HG03060 (cell line): Measurements from ENCODE around the gene CREBRF.
"Not testable (repeated sequence)": the region's sequence is repeated elsewhere in the genome, so short reads cannot be mapped to it uniquely, and the experiment has no call there.

Experiments used
- ATAC-seq: cut with Tn5 transposase; IDR thresholded peaks from one replicate; pipeline ENCODE4 v1.9.1; 2021; ENCODE audit warnings: low read depth, moderate number of reproducible peaks; ENCODE audit not compliant: unreplicated experiment

The CREBRF gene

DNA sequence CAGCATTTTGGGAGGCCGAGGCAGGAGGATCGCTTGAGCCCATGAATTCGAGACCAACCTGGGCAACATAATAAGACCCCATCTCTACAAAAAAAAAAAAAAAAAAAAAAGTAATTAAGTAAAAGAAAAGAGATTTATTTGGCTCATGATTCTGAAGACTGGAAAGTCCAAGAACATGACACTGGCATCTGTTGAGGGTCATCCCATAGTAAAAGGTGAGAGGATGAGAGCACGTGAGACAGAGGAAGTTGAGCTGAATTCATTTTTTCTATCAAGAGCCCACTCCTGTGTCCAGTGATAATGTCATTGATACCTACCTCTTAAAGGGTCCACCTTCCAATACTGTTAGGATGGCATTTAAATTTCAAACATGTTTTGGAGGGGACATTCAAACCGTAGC is 19.8 kb downstream of the CREBRF start:
- ATAC-seq: no peak

DNA sequence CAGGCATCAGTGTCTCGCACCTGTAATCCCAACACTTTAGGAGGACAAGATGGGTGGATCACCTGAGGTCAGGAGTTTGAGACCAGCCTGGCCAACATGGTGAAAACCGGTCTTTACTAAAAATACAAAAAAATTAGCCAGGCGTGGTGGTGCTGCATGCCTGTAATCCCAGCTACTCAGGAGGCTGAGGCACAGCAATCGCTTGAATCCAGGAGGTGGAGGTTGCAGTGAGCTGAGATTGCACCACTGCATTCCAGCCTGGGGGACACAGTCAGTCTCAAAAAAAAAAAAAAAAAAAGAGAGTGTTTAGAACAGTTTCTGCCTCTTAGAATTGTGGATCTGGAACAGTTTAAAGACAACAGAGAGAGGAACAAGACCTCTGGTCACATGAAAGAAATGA is 20.3 kb downstream of the CREBRF start:
- ATAC-seq: not testable (repeated sequence)

DNA sequence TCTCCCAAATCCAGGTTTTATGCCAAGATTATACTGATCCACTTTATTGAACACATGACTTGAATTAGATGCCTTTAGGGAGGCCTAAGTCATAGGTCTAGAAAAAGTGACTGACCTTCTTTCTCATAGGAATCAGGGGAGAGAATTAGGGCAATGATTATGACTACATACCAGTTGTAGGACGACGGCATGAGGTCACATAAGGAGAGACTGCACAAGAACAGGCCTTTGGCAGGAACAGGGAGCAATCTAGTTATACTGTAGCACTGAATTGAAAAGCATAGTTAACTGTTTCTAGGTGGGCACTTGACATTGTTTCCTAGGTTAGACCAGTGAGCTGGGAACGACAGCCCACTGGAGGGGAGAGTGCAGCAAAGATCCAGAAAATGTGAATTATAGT is 22.7 kb downstream of the CREBRF start:
- ATAC-seq: no peak

DNA sequence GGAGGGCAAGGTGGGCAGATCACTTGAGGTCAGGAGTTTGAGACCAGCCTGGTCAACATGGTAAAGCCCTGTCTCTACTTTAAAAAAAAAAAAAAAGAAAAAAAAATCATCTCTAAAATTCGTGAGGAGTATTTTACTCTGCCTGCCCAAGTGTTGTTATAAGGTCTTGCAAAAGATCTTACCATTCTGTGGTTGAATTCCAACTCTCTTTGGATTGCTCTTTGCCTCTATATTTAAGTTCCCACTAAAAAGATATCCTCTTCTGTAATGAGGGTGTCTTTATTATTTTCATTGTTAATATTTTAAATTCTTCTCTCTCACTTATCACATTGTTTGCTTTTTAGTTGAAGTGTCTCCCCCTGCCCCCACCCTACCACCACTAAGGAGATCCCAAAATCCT is 33.4 kb downstream of the CREBRF start:
- no peak for ATAC-seq

DNA sequence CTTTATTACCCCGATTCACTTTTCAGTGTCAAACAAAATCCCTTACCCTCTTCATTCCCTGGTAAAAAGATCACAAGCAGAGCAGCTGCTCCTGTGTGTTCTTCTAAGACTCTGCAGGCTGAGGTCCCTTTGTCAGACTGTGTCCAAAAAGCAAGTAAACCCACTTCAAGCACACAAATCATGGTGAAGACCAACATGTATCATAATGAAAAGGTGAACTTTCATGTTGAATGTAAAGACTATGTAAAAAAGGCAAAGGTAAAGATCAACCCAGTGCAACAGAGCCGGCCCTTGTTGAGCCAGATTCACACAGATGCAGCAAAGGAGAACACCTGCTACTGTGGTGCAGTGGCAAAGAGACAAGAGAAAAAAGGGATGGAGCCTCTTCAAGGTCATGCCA is 34.5 kb downstream of the CREBRF start:
- no peak for ATAC-seq

DNA sequence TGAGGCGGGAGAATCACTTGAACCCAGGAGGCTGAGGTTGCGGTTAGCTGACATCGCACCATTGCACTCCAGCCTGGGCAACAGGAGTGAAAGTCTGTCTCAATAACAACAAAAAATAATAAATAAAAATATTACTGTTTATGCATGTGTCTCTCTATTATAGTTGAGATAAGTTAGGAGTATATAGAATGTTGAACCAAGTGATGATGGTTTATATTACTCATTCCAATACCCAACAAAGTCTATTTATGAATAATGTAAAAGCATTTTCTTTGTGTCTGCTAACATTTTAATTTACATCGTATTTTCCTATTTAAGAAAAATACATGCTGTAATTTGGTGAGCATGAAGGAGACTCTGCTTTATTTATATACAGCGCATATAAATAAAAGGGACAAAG is 35.8 kb downstream of the CREBRF start:
- ATAC-seq: no peak

DNA sequence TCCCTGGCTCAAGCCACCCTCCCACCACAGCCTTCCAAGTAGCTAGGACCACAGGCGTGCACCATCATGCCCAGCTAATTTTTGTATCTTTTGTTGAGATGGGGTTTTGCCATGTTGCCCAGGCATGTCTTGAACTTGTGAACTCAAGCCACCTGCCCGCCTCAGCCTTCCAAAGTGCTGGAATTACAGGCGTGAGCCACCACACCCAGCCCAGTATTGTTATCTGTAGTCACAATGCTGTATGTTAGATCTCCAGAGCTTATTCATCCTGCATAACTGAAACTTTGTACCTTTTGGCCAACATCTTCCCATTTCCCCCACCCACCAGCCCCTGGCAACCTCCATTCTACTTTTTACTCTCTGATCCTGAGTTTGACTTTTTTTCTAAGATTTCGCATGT is 37.5 kb downstream of the CREBRF start:
- no peak for ATAC-seq

DNA sequence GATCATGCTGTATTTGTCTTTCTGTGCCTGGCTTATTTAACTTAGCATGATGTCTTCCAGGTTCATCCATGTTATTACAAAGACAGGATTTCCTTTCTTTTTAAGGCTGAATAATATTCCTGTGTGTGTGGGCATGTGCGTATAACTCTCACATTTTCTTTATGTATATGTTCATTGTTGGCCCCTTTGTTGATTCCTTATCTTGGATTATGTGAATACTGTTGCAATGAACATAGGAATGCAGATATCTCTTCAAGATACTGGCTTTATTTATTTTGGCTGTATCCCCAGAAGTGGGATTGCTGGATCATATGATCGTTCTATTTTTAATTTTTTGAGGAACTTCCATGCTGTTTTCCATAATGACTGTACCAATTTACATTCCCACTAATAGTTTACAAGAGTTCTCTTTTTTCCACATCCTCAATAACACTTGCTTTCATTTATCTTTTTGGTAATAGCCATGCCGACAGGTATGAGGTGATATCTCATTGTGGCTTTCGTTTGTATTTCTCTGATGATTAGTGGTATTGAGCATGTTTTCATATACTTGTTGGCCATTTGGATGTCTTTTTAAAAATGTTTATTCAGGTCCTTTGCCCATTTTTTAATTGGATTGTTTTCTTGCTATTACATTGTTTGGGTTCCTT is 38.0 kb downstream of the CREBRF start:
- ATAC-seq: no peak

DNA sequence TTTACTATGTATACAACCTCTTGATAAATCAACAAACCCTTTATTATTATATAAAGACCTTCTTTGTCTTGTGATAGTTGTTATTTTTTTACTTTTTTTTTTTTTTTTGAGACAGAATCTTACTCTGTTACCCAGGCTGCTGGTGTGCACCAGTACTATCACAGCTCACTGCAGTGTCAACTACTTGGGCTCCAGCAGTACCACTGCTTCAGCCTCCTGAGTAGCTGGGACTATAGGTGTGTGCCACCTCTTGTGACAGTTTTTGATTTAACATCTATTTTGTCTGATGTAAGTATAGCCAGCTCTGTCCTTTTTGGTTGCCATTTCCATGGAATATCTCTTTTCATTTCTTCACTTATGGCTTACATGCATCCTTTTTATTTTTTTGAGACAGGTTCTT is 42.6 kb downstream of the CREBRF start:
- no peak for ATAC-seq

DNA sequence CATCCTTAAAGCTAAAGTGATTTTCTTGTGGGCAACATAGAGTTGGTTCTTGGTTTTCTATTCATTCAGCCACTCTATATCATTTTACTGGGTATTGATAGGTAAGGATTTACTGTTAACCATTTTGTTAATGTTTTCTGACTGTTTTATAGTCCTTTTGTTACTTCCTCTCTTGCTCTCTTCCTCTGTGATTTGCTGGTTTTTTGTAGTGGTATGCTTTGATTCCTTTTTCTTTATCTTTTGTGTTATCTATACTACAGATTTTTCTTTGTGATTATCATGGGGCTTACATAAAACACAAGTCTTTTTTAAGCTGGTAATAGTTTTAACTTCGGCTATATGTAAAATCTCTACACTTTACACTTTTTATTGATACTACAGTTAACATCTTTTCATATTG is 43.3 kb downstream of the CREBRF start:
- ATAC-seq: no peak

DNA sequence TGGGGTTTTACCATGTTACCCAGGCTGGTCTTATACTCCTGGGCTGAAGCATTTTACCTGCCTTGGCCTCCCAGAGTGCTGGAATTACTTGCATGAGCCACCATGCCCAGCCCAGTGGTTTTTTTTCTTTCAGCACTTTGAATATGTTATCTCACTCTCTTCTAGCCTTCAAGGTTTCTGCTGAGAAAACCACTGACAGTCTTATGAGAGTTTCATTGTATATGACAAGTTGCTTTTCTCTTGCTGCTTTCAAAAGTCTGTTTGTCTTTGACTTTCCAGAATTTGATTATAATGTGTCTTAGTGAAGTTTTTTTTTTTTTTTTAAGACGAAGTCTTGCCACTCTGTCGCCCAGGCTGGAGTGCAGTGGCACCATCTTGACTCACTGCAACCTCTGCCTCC is 45.1 kb downstream of the CREBRF start:
- no peak for ATAC-seq

DNA sequence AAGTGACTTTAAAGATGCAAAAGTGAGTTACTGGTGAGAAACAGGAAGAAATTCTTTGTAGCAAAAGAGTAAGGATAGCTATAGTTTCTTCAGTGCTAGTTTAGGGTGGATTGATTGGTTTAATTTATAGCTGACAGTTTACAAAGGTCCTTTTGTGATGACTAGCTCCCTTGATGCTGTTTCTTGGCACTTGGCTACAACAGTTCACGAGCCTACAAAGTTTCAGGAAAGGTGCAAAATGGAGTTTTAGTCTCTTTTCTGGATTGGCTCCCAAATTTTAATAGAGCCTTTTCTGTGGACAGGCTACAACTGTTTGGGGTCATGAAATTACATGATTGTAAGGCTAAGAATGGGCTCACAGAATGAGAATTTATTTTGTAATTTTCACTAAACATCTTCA is 47.3 kb downstream of the CREBRF start:
- no peak for ATAC-seq

DNA sequence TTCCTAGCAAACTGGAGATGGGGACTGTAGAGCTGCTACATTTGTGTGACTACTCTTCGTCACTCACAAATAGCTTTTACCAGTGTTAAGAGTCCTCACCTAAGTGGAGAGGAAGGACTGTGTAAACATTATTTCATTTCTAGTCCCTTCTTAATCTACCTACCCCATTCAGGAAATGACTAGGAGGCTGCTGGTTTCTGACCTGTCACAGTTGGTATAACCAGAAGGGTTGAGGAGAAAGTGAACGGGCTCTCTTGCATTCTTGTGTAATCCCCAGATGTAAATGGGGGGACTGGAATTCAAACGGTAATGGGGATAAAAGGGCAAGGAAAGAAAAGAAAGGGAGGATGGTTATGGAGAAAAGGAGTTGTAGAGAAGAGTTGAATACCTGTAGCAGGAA is 52.8 kb downstream of the CREBRF start:
- no peak for ATAC-seq

DNA sequence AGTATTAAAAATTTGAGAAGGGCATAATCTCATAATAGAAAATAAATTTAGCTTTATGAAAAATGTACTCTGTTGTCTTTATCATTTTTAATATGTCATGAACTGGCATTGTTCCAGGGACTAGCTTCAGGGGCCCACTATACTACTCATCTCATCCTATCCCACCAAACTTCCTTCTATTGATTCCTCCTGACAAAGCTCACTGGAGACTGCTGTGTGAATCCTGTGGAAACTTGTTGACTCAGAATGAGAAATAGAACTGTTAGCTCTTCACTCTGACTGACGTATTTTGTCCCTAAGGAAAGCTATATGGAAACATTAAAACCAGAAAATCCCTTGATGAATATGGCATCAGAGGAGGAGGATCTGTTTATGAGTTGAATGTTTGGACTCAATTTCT is 58.4 kb downstream of the CREBRF start:
- ATAC-seq: no peak

DNA sequence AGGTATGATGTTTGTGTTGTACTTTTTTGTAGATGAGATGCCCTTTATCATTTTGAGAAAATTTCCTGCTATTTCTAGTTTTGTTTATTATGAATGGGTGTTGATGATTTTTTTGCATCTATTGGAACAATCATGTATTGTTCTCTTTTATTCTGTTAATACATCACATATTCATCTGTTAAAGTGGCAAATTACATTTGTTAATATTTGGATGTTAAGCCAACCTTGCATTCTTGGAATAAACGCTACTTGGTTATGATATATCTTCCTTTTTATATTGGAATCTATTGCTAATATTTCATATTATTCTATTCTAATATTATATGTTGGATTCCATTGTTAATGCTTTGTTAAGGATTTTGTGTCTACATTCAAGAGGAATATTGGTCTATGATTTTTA is 63.6 kb downstream of the CREBRF start:
- ATAC-seq: no peak

DNA sequence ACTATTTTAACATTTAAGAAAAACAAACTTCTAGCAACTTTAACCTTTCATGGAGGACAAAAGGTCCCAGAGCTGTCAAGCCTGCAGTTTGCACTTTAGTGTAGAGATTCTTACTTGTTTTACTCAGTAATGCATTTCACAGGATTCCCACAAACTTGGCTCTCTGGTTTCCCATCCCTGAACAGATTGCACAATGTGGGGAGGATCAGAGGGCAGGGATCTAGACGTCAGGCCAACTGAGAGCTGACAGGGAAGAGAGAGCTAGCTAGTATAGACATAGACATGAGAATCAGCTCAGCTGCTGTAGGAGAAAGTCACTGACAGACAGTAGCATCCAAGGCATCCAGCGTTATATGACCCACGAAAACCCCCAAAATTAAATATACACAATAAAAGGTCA is 67.3 kb downstream of the CREBRF start:
- no peak for ATAC-seq

DNA sequence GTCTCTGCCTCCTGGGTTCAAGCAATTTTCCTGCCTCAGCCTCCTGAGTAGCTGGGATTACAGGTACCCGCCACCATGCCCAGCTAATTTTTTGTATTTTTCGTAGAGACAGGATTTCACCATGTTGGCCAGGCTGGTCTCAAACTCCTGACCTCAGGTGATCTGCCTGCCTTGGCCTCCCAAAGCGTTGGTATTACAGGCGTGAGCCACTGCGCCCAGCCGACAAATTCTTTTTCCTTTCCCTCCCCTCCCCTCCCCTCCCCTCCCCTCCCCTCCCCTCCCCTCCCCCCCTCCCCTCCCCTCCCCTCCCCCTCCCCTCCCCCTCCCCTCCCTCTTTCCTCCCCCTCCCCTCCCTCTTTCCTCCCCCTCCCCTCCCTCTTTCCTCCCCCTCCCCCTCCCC is 76.0 kb downstream of the CREBRF start:
- not testable (repeated sequence) for ATAC-seq

DNA sequence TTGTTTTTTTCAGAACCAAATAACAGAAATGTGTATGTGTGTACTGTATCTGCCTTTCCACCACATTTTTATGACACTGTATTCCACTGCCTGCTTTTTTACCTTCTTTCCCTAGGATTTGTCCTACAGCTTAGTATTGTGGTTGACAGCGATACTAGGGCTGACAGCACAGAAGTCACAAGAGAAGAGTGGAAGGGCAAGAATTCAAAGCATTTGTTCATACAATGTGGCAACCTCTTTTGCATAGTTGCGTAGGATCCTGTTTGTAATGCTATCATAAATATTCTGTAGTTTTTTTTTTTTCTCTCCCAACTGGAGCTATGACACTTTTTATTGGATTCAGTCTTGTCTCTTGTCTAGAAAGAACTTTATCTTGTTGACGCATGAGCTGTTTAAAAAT is 82.6 kb downstream of the CREBRF start:
- ATAC-seq: no peak

DNA sequence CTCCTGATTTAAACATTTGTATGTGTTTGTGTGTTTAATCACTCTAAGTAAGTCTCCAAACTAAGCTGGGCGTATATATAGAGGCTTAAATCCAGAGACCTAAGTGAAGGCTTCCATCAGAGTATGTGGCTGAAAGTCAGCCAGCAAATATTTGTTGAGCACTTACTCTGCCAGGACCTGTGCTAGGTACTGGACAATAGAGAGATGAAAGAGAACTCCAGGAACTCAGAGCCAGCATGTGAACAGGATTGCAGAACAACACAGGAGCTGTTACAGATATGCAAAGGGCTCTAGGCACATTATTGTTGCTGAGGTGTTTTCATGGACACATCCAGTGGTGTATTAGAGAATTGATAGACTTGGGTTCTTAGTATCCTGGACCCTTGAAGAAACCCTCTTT is 83.5 kb downstream of the CREBRF start:
- ATAC-seq: no peak

DNA sequence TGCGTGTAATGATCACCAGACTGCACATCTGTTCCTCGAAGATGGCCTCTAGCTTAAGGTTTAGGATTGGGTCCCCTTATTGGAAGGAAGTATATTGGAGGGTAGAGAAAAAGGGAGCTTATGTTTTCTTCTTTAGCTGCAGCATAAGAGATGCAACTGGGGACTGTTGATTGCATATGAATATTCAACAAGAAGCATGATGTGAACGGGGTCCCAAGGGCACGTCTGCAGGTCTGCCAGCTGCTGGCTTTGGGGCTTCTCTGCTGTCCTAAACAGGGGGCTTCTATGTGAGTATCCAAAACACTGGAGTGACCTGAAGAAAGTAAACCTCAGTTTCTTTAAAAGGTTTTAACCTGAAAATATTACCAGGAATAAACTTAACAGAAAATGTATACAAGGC is 84.6 kb downstream of the CREBRF start:
- no peak for ATAC-seq

DNA sequence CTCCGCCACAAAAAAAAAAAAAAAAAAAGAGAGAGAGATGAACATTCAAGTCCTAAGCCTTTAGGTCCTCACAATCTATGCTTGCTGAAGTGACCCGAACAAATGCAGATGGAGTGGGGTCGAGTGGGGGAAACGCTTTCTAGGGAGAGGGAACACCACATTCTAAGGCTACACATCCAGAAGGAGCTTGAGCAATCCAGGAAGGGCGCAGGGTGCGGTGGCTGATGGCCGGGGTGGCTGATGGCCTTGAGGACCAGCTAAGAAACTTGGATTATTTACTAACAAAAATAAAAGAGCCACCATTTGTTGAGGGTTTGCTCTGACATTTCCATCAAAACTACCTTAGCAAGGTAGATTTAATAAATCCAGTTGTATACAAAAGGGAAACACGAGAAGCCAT is 87.4 kb downstream of the CREBRF start:
- ATAC-seq: no peak

DNA sequence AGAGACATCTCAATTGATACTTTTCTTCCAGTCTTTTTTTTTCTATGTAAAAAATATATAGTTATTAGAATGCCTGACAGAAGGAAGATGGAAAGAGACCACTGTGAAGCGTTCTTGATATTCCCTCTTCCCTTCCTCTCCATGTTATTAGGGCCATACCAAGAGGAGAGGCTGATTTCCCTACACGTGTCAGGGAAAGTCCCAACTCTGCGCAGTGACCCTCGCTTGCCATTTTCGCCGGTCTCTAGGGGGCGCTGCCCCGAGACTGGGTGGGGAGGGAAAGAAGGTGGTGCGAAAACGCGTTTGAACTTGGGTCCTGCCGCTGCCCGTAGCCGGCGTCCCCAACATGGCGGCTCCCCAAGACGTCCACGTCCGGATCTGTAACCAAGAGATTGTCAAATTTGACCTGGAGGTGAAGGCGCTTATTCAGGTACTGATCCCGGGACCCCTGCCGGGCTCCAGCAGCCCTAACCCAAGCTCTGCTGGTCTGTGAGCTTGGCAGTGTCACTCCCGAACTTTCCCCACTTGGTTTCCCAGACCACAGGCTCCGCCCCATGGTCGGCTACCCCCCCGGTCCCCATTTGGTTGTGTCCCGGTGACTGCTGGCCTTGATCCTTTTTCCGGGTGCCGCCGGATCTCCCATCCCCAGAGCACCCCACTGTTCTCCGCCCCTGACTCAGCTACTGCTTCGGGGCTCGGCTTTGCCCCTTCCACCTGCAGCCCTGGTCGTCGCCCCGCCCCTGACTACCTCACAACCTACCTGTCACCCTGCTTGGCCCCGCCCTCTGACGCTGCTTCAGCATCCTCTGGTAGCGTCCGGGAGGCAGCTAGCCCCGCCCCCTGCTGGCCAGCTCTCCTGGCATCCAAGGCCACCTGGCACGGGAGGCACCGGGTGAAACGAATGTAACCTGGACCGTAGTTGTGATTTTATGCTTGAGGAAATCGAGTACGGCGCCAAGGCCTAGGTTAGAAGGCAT is 88.3 kb downstream of the CREBRF start, which contains the start of gene BNIP1:
BNIP1 (plus strand) TSS at position 332 of the 977 bp plus-strand sequence; CDS start at position 347, 15 bp downstream.
- peak; percentile 80 for ATAC-seq
